Superior temporal gyrus (tissue), 1 donor: ENCODE results near the gene ZNF480.
"Not testable (repeated sequence)": the region's sequence is repeated elsewhere in the genome, so short reads cannot be mapped to it uniquely, and the experiment has no call there.

Experiments
- DNase-seq: peaks from one replicate; pipeline ENCODE4 v3.0.0-alpha.2; 2016; ENCODE audit errors: extremely low spot score

The ZNF480 gene

GRCh38 chr19:52296773-52297600 lies at the start of gene ZNF480:
Gene ZNF480, plus strand, starts transcription at chr19:52297169. Its CDS starts 3,244 bp downstream, at chr19:52300413.
- peak; percentile 85 for DNase-seq

- DNase-seq = peak; percentile 29
Measured at GRCh38 chr19:52248241-52248640, 48.7 kb upstream of the ZNF480 start.

GRCh38 chr19:52258426-52258825 lies 38.5 kb upstream of the ZNF480 start:
- DNase-seq = no peak

GRCh38 chr19:52265556-52265955 lies 31.4 kb upstream of the ZNF480 start:
- DNase-seq = not testable (repeated sequence)

- DNase-seq = peak; percentile 97
Measured at GRCh38 chr19:52269338-52270261, 27.4 kb upstream of the ZNF480 start, which contains the start of gene ZNF766. Gene ZNF766, plus strand, starts transcription at chr19:52269587. Its CDS starts 27 bp downstream, at chr19:52269614.

GRCh38 chr19:52270266-52270885 lies 26.6 kb upstream of the ZNF480 start:
- DNase-seq = no peak

- DNase-seq = no peak
Measured at GRCh38 chr19:52273301-52273700, 23.7 kb upstream of the ZNF480 start.

GRCh38 chr19:52274191-52274590 lies 22.8 kb upstream of the ZNF480 start:
- no peak for DNase-seq

- DNase-seq = no peak
Measured at GRCh38 chr19:52275988-52276387, 21.0 kb upstream of the ZNF480 start.

- DNase-seq = no peak
Measured at GRCh38 chr19:52277471-52277870, 19.5 kb upstream of the ZNF480 start.

GRCh38 chr19:52286256-52286655 lies 10.7 kb upstream of the ZNF480 start:
- no peak for DNase-seq

GRCh38 chr19:52291781-52292180 lies 5.2 kb upstream of the ZNF480 start:
- DNase-seq = no peak

- DNase-seq = not testable (repeated sequence)
Measured at GRCh38 chr19:52292946-52293345, 4.0 kb upstream of the ZNF480 start.

- DNase-seq = no peak
Measured at GRCh38 chr19:52296400-52296772, 583 bp upstream of the ZNF480 start.

- no peak for DNase-seq
Measured at GRCh38 chr19:52297601-52298364, 814 bp downstream of the ZNF480 start.

- no peak for DNase-seq
Measured at GRCh38 chr19:52307275-52307674, 10.3 kb downstream of the ZNF480 start.

- no peak for DNase-seq
Measured at GRCh38 chr19:52322429-52322828, 25.5 kb downstream of the ZNF480 start.

GRCh38 chr19:52331757-52332156 lies 34.8 kb downstream of the ZNF480 start:
- no peak for DNase-seq

GRCh38 chr19:52335768-52336116 lies 38.8 kb downstream of the ZNF480 start:
- no peak for DNase-seq

- DNase-seq = peak; percentile 96
Measured at GRCh38 chr19:52336117-52336790, 39.3 kb downstream of the ZNF480 start, which contains the start of gene ZNF610. Gene ZNF610, plus strand, starts transcription at chr19:52336243. Its CDS starts 12,930 bp downstream, at chr19:52349173.
